Stomach (tissue), 9 donors: ENCODE measurements around the gene PTPRG. TPM values are rescaled to one million over a fixed set of nuclear protein-coding genes. Genes with fewer than 3 reads are reported as not detected.

Experiments used
- DNase-seq, 2 donors: peaks; one replicate each; pipeline versions ENCODE4 v3.0.0 to v3.0.0-alpha.2; 2013 to 2019
- H3K27ac ChIP-seq, 5 donors: fragments of 200-600 bp in 4 of 5; sonication (generic) in 4 of 5; one replicate each; pipeline ENCODE4 v1.5.1; 2013 to 2019; ENCODE audit warnings: mild to moderate bottlenecking in 1 of 5, moderate library complexity in 1 of 5
- H3K27me3 ChIP-seq, 3 donors: fragments of 200-600 bp; sonication (generic); one replicate each; pipeline ENCODE4 v1.5.1; 2017 to 2019; ENCODE audit warnings: mixed run types in 1 of 3
- H3K36me3 ChIP-seq, 4 donors: fragments of 200-600 bp; sonication (generic); 1 replicate in 3 of 4; 2 replicates in 1 of 4; pipeline ENCODE4 v1.5.1; 2016 to 2019
- H3K4me1 ChIP-seq, 4 donors: fragments of 200-600 bp; sonication (generic); one replicate each; pipeline ENCODE4 v1.5.1; 2016 to 2019
- H3K4me3 ChIP-seq, 4 donors: fragments of 200-600 bp; sonication (generic) in 3 of 4; one replicate each; pipeline ENCODE4 v1.5.1; 2016 to 2019; ENCODE audit warnings: mild to moderate bottlenecking in 1 of 4
- H3K9me3 ChIP-seq, 4 donors: fragments of 200-600 bp; sonication (generic); one replicate each; pipeline ENCODE4 v1.5.1; 2016 to 2019
- CTCF ChIP-seq, 7 experiments: fragments of 450-650 bp in 4 of 7; fragments of 200-600 bp in 3 of 7; sonication (generic) in 3 of 7; IDR thresholded peaks; one replicate each; pipeline ENCODE4 v1.5.1; 2016 to 2019; ENCODE audit warnings: antibody characterized with exemption in 7 of 7, control low read depth in 2 of 7, mild to moderate bottlenecking in 1 of 7
- EP300 ChIP-seq: sonication (generic); formaldehyde crosslinking; IDR thresholded peaks from one replicate; pipeline ENCODE4 v1.6.1; 2017; ENCODE audit warnings: antibody characterized with exemption
- POLR2A ChIP-seq, 4 donors: fragments of 450-650 bp; IDR thresholded peaks; one replicate each; pipeline ENCODE4 v1.6.1; 2016; ENCODE audit warnings: antibody characterized with exemption in 4 of 4, control low read depth in 2 of 4, mild to moderate bottlenecking in 1 of 4, moderate library complexity in 1 of 4
- POLR2AphosphoS5 ChIP-seq, 3 donors: sonication (generic); formaldehyde crosslinking; IDR thresholded peaks; one replicate each; pipeline ENCODE4 v1.6.1; 2016; ENCODE audit warnings: antibody characterized with exemption in 3 of 3
- WGBS, 5 donors: extraction: QIAGEN DNeasy Blood & Tissue Kit in 3 of 5; methylation state at CpG; one replicate each; pipeline versions ENCODE4 v1.1.5 to v1.1.7; 2013 to 2018; 5-methylcytosine and 5-hydroxymethylcytosine counted together
- intact Hi-C: fragments of 100-400 bp; cut with DNase I; formaldehyde crosslinking; loops from one replicate; pipeline ENCODE4 v1.15.1; 2023; ENCODE audit warnings: low total_unique reads
- polyA plus RNA-seq, 3 donors: library from polyadenylated mRNA; stranded (reverse); fragments of 200-250 nt; gene quantifications; one replicate each; pipeline ENCODE4 v1.2.3, GENCODE V29; 2013
- total RNA-seq, 5 donors: library from RNA; depleted of rRNA; stranded (reverse); fragments of >200 nt; gene quantifications; one replicate each; pipeline versions ENCODE4 v1.1.0 to v1.2.3, GENCODE V29; 2014 to 2016
- donor health status: healthy with polysubstance abuse.
- donor health status: Bipolar disorder and iron deficiency.
- donor health status: healthy.

The PTPRG gene
- total and polyA plus RNA-seq, 8 donors, result 2.4 to 96.0 (median 22.0) TPM

GRCh38 chr3:61790411-61790810 is 229.0 kb downstream of the PTPRG start:
- no peaks in the 10 kb centered on the region for H3K9me3 ChIP-seq
- no peak overlapping the region for H3K4me3 ChIP-seq
- H3K4me1 ChIP-seq, result no peaks in the 10 kb centered on the region
- TF ChIP-seq POLR2A (IDR thresholded peaks at IDR 0.05), result no peak
- TF ChIP-seq POLR2AphosphoS5 (IDR thresholded peaks at IDR 0.05), result no peak
- no peak for TF ChIP-seq CTCF (IDR thresholded peaks at IDR 0.05)
- TF ChIP-seq EP300, result no peak
- intact Hi-C loops, result no loop called here
- H3K36me3 ChIP-seq, result no peaks in the 10 kb centered on the region
- H3K27ac ChIP-seq, result no peak overlapping the region
- no peaks in the 10 kb centered on the region for H3K27me3 ChIP-seq
- DNase-seq, result no peak

- Histone ChIP-seq H3K4me3 (no peak overlapping the region), H3K36me3 (no peaks in the 10 kb centered on the region), H3K4me1 (peaks cover 0 to 11% (median 3%) of the 10 kb centered on the region in 4 donors), H3K9me3 (no peaks in the 10 kb centered on the region), H3K27me3 (no peaks in the 10 kb centered on the region), H3K27ac (no peak overlapping the region)
- DNase-seq, result no peak
- intact Hi-C loops, result no loop called here
- WGBS, 5 donors, result 80 to 93% (median 89%) methylated on average over 2 of the region's 2 CpGs
- no peak for TF ChIP-seq EP300
- TF ChIP-seq POLR2AphosphoS5 (IDR thresholded peaks at IDR 0.05), result no peak
- no peak for TF ChIP-seq POLR2A (IDR thresholded peaks at IDR 0.05)
- no peak for TF ChIP-seq CTCF (IDR thresholded peaks at IDR 0.05)
Observed at GRCh38 chr3:61793056-61793455, 231.7 kb downstream of the PTPRG start.

GRCh38 chr3:61793521-61793920 is 232.2 kb downstream of the PTPRG start:
- Histone ChIP-seq H3K9me3 (no peaks in the 10 kb centered on the region), H3K36me3 (no peaks in the 10 kb centered on the region), H3K27me3 (no peaks in the 10 kb centered on the region), H3K4me3 (no peak overlapping the region), H3K27ac (no peak overlapping the region), H3K4me1 (peaks cover 0 to 14% (median 3%) of the 10 kb centered on the region in 4 donors)
- no peak for DNase-seq
- TF ChIP-seq POLR2AphosphoS5 (IDR thresholded peaks at IDR 0.05) (no peak), CTCF (IDR thresholded peaks at IDR 0.05) (no peak), EP300 (no peak), POLR2A (IDR thresholded peaks at IDR 0.05) (no peak)
- intact Hi-C loops, result no loop called here

- no peak for DNase-seq
- Histone ChIP-seq H3K4me3 (no peak overlapping the region), H3K27me3 (no peaks in the 10 kb centered on the region), H3K36me3 (no peaks in the 10 kb centered on the region), H3K27ac (no peak overlapping the region), H3K9me3 (no peaks in the 10 kb centered on the region), H3K4me1 (peaks cover 0 to 16% (median 3%) of the 10 kb centered on the region in 4 donors)
- intact Hi-C loops, result no loop called here
- WGBS, 5 donors, result 84 to 91% (median 88%) methylated on average over 3 of the region's 3 CpGs
- TF ChIP-seq EP300 (no peak), POLR2A (IDR thresholded peaks at IDR 0.05) (no peak), POLR2AphosphoS5 (IDR thresholded peaks at IDR 0.05) (no peak), CTCF (IDR thresholded peaks at IDR 0.05) (no peak)
Observed at GRCh38 chr3:61794341-61794740, 233.0 kb downstream of the PTPRG start.
